Activated CD4-positive, alpha-beta T cell treated with anti-CD3 and anti-CD28 coated beads, Interleukin-2, amount 50 U/mL, for 4 hours (primary cell): ENCODE measurements around the gene SLC2A6.

Experiments
- DNase-seq, 2 experiments: peaks; one replicate each; pipeline ENCODE4 v3.0.0-alpha.2; 2020

Gene SLC2A6, protein sequence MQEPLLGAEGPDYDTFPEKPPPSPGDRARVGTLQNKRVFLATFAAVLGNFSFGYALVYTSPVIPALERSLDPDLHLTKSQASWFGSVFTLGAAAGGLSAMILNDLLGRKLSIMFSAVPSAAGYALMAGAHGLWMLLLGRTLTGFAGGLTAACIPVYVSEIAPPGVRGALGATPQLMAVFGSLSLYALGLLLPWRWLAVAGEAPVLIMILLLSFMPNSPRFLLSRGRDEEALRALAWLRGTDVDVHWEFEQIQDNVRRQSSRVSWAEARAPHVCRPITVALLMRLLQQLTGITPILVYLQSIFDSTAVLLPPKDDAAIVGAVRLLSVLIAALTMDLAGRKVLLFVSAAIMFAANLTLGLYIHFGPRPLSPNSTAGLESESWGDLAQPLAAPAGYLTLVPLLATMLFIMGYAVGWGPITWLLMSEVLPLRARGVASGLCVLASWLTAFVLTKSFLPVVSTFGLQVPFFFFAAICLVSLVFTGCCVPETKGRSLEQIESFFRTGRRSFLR

GRCh38 chr9:133478851-133479711 lies at the start of gene SLC2A6:
SLC2A6 (minus strand) TSS chr9:133479099; CDS start chr9:133479059, 40 bp downstream.
- peak; percentile 64 to 68 for DNase-seq

DNA sequence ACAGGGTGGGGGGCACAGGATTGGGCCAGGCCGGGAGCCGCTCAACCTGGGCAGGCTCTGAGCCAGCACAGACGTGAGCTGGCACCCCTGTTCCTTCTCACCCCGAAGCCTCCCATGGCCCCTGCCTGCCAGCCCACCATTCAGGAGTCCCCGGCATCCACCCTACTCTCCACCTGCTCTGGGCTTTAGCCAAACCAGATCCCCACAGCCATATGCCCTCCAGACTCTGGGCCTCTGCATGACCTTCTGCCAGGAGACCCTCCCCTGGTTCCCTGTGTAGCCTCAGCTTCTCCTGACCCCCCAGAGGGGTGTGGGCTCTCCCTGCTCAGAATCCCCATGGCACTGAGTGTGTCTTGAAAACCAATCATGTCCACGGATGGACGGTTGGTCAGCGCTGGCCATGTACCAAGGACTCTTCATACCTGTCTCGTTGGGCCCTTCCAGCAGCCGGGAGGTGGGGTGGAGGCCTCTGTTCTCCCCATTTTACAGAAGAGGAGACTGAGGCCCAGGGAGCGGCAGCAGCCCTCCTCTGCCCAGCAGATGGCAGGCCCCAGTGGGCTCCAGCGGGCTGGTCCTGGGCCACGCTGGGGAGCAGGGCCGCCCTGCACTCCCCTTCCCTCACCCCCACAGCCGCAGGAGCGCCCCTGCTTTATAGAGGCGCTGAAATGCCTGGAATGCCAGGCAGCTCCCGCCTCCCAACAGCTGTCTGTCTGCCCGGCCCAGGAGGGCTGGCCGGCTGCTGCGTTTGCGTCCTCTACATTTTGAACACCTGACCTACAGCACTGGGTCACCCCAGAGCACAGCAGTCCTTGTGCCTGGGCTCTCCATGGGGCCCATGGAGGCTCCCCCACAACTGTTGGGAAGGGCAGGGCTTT lies 49.3 kb upstream of the SLC2A6 start:
- no peak for DNase-seq

DNA sequence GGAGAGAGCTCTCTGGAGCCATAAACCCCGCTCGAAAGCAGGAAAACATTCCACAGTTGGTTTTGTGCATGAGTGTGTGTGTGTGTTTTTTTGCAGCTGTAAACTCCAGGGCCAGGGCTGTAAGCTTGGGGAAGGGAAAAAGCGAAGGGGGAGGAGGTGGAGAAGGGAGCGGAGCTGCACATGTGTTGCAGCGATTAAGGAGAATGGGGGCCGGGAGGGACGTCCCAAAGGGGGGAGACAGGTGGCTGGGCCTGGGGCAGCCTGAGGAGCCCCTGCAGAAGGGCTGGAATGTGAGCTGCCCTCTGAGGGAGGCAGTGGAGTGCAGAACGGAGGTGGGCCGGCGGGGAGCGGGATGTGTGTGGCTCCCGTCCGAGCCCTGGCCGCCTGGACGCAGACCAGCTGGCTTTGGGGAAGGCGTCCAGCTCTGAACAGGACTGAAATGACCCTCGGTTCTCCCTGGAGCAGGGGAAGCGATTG lies 48.6 kb upstream of the SLC2A6 start:
- DNase-seq = no peak

- DNase-seq = no peak
Observed at GRCh38 chr9:133526721-133527321, 47.9 kb upstream of the SLC2A6 start.

DNA sequence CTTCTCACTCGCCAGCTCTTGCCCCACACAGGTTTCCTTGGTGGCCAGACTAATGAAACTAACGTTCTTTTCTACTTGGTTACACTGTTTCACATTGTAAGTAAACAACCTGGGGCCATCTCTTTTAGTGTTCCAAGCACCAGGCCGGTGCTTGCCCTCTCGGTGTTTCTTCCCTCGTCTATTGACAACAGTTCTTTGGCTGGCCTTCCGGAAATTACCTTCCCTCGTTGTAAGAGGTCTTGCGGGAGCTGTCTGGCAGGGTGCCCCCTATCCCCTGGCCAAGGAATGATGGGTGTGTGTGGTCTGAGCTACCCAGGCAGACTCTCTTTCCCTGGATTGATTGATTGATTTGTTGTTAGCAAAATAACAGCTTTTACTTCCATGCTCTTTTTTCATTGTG lies 46.8 kb upstream of the SLC2A6 start:
- no peak for DNase-seq

GRCh38 chr9:133524679-133525228 lies 45.9 kb upstream of the SLC2A6 start, which contains the start of gene MYMK:
MYMK (minus strand) TSS chr9:133524959; CDS start chr9:133524844, 115 bp downstream.
- no peak for DNase-seq

GRCh38 chr9:133524146-133524545 lies 45.2 kb upstream of the SLC2A6 start:
- no peak for DNase-seq

GRCh38 chr9:133523106-133523505 lies 44.2 kb upstream of the SLC2A6 start:
- no peak for DNase-seq

GRCh38 chr9:133522073-133522910 lies 43.4 kb upstream of the SLC2A6 start:
- DNase-seq = no peak

DNA sequence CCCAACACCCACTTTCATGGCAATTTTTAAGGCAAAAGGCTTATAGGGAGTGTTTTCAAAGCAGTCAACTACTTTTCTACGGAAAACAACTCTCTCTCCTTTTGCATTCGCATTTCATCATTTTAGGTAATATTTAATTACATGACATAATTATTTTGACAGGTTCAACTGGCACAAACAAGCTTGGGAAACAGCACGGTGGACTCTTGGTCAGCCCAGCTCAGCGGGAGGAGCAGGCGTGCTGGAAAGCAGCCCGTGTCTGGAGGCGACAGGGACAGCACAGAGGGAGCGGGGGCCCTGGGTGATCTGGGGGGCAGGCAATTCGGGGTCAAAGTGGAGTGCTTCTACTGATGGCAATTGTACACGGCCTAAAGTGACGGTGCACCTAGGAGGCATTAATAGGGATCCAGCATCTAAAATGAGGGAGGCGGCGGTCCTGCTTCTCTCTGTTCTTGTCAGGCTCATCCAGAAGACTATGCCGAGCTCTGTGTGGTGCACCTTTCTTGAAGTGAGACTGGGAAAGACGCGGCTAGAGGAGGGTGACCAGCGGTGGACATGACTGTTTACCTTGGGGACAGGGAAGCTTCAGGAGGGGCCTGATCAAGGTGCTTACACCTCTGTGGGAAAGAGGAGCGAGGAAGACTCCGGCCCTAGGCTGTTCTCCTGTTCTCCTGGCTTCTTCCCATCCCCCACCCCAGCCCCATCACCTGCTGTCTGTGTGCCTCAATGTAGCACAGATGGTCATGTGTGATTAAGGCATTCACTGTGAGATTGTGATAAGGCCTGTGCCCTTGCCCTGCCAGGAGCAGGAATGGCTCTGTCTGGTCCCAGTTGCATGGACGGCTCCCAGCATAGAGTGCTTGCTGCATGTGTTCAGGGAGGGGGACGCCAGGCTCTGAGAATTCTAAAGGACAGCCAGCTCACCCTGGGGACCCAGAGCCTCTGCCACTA lies 42.5 kb upstream of the SLC2A6 start:
- DNase-seq = no peak

- DNase-seq = no peak
Observed at GRCh38 chr9:133520121-133520835, 41.4 kb upstream of the SLC2A6 start.

DNA sequence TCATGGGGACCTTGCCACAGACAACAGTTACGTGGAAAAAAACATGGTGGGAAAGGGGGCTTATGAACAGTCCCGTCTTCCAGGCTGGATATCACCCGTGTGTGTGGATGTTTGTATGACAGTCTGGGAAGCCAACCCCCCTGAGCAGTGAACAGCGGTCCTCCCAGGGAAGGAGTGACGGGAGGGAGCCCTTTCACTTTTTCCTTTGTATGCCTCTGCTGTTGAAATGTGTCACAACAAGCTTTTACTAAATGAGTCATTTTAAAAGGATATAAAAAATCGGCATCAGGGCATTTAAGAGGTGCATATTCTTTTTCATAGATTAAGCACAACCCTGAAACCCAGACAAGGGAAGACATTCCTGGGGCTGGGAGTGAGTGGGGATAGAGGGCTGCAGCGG lies 40.8 kb upstream of the SLC2A6 start:
- no peak for DNase-seq

DNA sequence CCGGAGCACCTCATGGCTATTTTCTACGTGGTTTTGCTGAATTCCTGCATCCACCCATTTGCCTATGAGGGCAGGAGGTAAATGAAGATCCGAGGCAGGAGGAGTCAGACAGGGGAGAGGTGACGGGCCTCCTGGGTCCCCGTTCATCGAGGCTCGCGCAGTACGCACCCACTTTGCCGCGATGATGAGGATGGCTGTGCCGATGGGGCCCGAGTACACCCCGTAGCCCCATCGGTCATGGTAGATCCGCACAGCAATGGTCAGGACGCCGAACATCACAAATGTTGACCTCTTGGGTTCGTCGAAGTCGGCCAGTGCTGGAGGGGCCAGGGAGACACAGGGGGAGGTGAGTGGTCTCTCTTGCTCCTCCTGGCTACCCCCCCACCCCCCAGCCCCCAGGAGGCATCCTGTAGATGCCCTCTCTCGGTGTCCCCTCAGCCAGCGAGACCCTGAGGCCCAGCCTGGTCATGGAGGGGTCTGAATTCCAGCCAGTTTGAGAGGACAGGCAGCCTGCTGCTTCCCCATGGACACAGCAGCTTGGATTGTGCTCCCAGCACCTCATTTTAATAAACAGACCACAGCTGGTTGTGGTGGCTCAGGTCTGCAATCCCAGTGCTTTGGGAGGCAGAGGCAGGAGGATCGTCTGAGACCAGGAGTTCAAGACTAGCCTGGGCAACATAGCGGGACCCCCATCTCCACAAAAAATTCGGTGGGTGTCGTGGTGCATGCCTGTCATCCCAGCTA lies 40.0 kb upstream of the SLC2A6 start:
- no peak for DNase-seq

- no peak for DNase-seq
Observed at GRCh38 chr9:133518200-133518599, 39.3 kb upstream of the SLC2A6 start.

DNA sequence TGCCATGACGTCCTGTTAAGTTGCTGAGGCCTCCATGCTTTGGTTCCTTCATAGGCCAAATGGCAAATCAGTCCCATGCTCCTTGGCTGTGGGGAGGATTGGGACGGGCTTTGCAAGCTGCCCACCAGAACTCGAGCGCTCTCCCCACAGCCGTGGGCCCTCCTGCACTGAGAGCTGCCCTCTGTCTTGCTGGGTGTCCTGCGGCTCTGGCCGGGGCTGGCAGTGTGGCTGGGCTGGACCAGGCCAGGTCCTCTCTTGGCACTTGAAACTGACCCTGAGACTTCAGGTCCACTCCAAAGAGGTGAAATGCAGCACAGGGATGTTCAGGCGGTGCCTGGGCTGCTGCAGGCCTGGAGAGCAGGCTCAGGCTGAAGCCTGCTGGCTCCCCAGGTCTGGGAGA lies 38.8 kb upstream of the SLC2A6 start:
- DNase-seq = no peak

DNA sequence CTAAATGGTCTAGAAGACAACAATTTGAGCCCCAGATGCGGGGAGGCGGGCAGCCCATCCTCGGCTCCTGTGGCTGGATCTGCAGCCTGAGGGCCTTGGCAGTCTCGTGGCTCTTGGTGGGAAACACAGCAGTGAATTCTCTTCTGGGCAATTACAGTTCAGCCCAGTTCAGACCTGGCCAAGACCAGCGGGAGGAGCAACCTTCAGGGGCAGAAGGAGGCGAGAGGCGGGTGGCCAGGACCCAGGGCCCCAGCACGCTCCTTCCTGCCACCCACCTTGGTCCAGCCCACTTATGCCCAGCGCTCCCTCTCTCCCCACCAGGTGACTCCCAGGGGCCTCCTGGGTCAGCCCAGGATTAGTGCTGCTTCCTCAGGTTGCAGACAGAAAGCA lies 38.1 kb upstream of the SLC2A6 start:
- DNase-seq = no peak

DNA sequence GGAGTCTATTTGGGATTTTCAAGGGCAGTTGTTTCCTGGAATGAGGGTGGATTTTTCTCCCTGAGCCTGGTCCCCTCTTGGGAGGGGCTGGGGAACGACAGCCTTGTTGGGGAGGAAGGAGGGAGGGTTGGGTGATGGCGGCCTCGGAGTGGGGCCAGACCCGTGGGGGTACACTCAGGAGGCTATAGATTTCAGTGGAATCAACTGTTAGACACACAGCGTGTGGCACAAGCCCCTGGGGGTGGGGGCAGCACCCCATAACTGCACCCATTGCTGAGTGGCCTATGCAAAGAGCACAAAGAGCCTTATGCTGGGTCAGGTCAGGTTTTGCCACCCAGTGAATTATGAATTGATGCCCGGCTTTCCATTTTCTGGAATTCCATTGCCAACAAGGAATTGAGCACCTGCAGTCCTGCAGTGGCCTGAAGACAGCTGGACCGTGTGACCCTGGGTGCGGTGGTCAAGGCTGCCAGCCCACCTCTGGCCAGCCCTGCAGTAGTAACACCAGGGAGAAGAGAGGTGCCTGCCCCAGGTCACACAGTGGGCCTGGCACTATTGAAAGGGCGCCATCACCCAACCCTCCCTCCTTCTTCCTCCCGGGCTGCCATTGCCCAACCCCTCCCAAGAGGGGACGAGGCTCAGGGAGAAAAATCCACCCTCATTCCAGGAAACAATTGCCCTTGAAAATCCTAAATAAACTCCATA lies 37.5 kb upstream of the SLC2A6 start:
- no peak for DNase-seq
